ENCODE measurements around the gene PLA2G2D. TPM values are rescaled to one million over a fixed set of nuclear protein-coding genes. Genes with fewer than 3 reads are reported as not detected.

PLA2G2D gene
- total and polyA plus RNA-seq, 2 of the 8 experiments (the other 6 are each of a cell fraction or from before 2014, with no cell fraction given) = not detected

DNA sequence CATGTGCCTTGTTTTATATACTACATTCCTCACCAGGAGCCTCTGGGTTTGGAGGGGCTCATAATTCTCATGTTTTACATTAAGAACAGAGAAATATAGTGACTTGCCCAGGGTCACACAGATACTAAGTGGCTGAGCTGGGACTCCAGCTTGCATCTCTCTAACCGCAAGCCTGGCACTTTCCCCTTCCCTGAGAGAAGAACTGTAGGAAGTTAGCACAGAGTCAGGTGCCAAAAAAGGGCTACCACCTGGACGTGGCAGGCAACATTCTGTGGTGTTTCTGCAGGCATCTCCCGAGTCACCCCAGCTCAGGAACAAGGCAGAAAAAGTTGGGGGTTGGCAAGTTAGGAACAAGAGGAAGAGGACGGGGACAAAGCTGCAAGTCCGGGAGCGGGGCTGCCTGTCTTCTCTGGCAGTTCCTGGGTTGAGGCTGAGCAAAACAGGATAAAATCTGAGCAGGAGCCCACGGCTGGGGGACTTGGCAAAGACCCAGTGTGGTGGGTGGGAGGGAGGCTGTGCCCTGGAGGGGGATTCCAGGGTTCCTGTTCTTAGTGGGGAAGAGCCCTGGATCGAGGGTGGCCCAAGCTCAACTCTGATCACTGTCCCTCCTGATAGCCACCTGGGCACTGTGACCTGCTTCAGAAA, 39.6 kb downstream of the PLA2G2D start:
- Histone ChIP-seq H4K8ac (ENCODE audit: extremely low read depth, insufficient read depth, low read length) (no peak overlapping the region), H3K4ac (replicated peaks; ENCODE audit: insufficient read length, low read depth, low read length) (no peak overlapping the region), H2BK12ac (ENCODE audit: low read depth, low read length) (no peak overlapping the region), H2BK15ac (ENCODE audit: low read length) (no peak overlapping the region), H3K23ac (ENCODE audit: insufficient read length) (no peak overlapping the region), H2BK5ac (ENCODE audit: low read depth, low read length) (no peak overlapping the region; the same call in 1 of the 2 replicates), H3K36me3 (ENCODE audit: control insufficient read depth in 2 of 4, insufficient read depth in 4 of 4, low read length in 3 of 4) (no peaks in the 10 kb centered on the region), H3K9me3 (ENCODE audit: insufficient read depth in 2 of 2, low read depth in 1 of 2, low read length in 1 of 2) (no peaks in the 10 kb centered on the region), H3K27ac (ENCODE audit: low read depth, low read length) (no peak overlapping the region), H3K56ac (replicated peaks; ENCODE audit: insufficient read length, low read depth, low read length) (no peak overlapping the region), H2BK120ac (replicated peaks; ENCODE audit: low read depth, low read length) (no peak overlapping the region), H3K9ac (replicated peaks in 1 of 4; ENCODE audit: extremely low read depth in 1 of 4, low read depth in 3 of 4, low read length in 3 of 4) (no peak overlapping the region), H4K91ac (replicated peaks; ENCODE audit: insufficient read length, low read length) (no peak overlapping the region), H4K20me1 (replicated peaks in 1 of 2; ENCODE audit: control insufficient read depth in 1 of 2, insufficient read depth in 2 of 2, low read length in 2 of 2) (no peaks in the 10 kb centered on the region), H3K4me2 (ENCODE audit: insufficient read depth in 1 of 2, low read depth in 2 of 2, low read length in 2 of 2) (no peak overlapping the region), H3K18ac (ENCODE audit: extremely low read depth, low read length) (no peak overlapping the region), H3K4me3 (ENCODE audit: extremely low read depth in 1 of 4, insufficient read depth in 2 of 4, low read depth in 3 of 4, low read length in 4 of 4) (no peak overlapping the region), H3K4me1 (replicated peaks in 1 of 4; ENCODE audit: control insufficient read depth in 3 of 4, insufficient read depth in 4 of 4, low read length in 3 of 4) (no peaks in the 10 kb centered on the region; a peak in 1 of 7 replicates), H4K5ac (ENCODE audit: insufficient read length, low read depth, low read length) (no peak overlapping the region), H2AFZ (ENCODE audit: low read length) (no peak overlapping the region), H3K14ac (ENCODE audit: insufficient read length) (no peak overlapping the region), H2AK5ac (ENCODE audit: low read depth, low read length) (no peak overlapping the region; the same call in 1 of the 2 replicates), H2BK20ac (ENCODE audit: low read length) (0 out of 2 replicates have a peak overlapping the region, but pooled peaks have one; percentile 37), H3K27me3 (replicated peaks in 1 of 4; ENCODE audit: control insufficient read depth in 3 of 4, extremely low read depth in 1 of 4, insufficient read depth in 3 of 4, low read length in 3 of 4) (no peaks in the 10 kb centered on the region), H3K79me1 (ENCODE audit: low read depth, low read length) (no peaks in the 10 kb centered on the region), H3K23me2 (ENCODE audit: low read depth, low read length) (no peaks in the 10 kb centered on the region), H3K79me2 (ENCODE audit: control insufficient read depth in 1 of 2, insufficient read depth in 2 of 2, low read length in 2 of 2) (no peaks in the 10 kb centered on the region)
- FAIRE-seq (no peak), DNase-seq (ENCODE audit: low read depth in 1 of 2, low spot score in 2 of 2) (no peak)
- CTCF ChIA-PET (ENCODE audit: partially characterized antibody) = interaction anchor here (1.4 to 1.8 kb wide), 2 partner anchors 73 to 105 kb away, joined by 4 to 6 read pairs; no protein-coding TSS in a partner anchor
- POLR2A ChIA-PET (ENCODE audit: partially characterized antibody) = no interaction called here
- TF ChIP-seq FOSL1 (IDR thresholded peaks at IDR 0.05; ENCODE audit: insufficient read depth, low read depth, low read length) (no peak), SP1 (IDR thresholded peaks at IDR 0.05; ENCODE audit: low read depth, low read length) (no peak), RFX5 (IDR thresholded peaks at IDR 0.05; ENCODE audit: borderline replicate concordance, low read depth, low read length) (no peak), HDAC2 (IDR thresholded peaks at IDR 0.05; ENCODE audit: borderline replicate concordance in 1 of 2, low read depth in 2 of 2, low read length in 2 of 2) (no peak), MAFK (IDR thresholded peaks at IDR 0.05; ENCODE audit: low read depth, low read length) (no peak), EP300 (IDR thresholded peaks at IDR 0.05; ENCODE audit: borderline replicate concordance in 1 of 2, low read depth in 2 of 2, low read length in 2 of 2) (no peak)
- 90% methylated on average over 7 of the region's 8 CpGs; no CpG with 5 or more reads in 1 of the 2 experiments for WGBS, 2 experiments (ENCODE audit: extremely low coverage in 1 of 2, insufficient coverage in 1 of 2, insufficient read length in 1 of 2, insufficient replicate concordance in 2 of 2, low coverage in 1 of 2, low lambda C conversion rate in 2 of 2, missing lambda C conversion rate in 1 of 2)
